Measurements from ENCODE around the gene OGFRL1.
A peak's percentile ranks its signal among the peaks of the same experiment; 100 is the strongest.

The OGFRL1 gene

GRCh38 chr6:71334768-71335167 is 46.2 kb downstream of the OGFRL1 start:
- no peak for DNase-seq (ENCODE audit: low read depth)

- DNase-seq (ENCODE audit: low read depth): no peak
Measured at GRCh38 chr6:71335544-71335943, 46.9 kb downstream of the OGFRL1 start.

GRCh38 chr6:71336901-71337300 is 48.3 kb downstream of the OGFRL1 start:
- no peak for DNase-seq (ENCODE audit: low read depth)

- no peak for DNase-seq (ENCODE audit: low read depth)
Measured at GRCh38 chr6:71338540-71339316, 50.1 kb downstream of the OGFRL1 start.

GRCh38 chr6:71342772-71343171 is 54.2 kb downstream of the OGFRL1 start:
- DNase-seq (ENCODE audit: low read depth): no peak

- no peak for DNase-seq (ENCODE audit: low read depth)
Measured at GRCh38 chr6:71345476-71346333, 57.1 kb downstream of the OGFRL1 start.

GRCh38 chr6:71346334-71346694 is 57.7 kb downstream of the OGFRL1 start:
- no peak for DNase-seq (ENCODE audit: low read depth)

- DNase-seq (ENCODE audit: low read depth): no peak
Measured at GRCh38 chr6:71347119-71347518, 58.5 kb downstream of the OGFRL1 start.

- peak; percentile 36 for DNase-seq (ENCODE audit: low read depth)
Measured at GRCh38 chr6:71349395-71349794, 60.8 kb downstream of the OGFRL1 start.

- DNase-seq (ENCODE audit: low read depth): peak; percentile 80
Measured at GRCh38 chr6:71349976-71350615, 61.5 kb downstream of the OGFRL1 start.

- DNase-seq (ENCODE audit: low read depth): peak; percentile 37
Measured at GRCh38 chr6:71351190-71351589, 62.6 kb downstream of the OGFRL1 start.

All from fibroblast of gingiva (primary cell).